HPDE6-E6E7 (cell line): ENCODE measurements around the gene NEK6.

ENCODE experiments used
- DNase-seq: peaks from one replicate; pipeline ENCODE4 v3.0.0; 2011; ENCODE audit warnings: missing footprints; ENCODE audit errors: extremely low spot score

NEK6 gene

GRCh38 chr9:124279531-124280175, 21.9 kb downstream of the NEK6 start:
- no peak for DNase-seq

DNA sequence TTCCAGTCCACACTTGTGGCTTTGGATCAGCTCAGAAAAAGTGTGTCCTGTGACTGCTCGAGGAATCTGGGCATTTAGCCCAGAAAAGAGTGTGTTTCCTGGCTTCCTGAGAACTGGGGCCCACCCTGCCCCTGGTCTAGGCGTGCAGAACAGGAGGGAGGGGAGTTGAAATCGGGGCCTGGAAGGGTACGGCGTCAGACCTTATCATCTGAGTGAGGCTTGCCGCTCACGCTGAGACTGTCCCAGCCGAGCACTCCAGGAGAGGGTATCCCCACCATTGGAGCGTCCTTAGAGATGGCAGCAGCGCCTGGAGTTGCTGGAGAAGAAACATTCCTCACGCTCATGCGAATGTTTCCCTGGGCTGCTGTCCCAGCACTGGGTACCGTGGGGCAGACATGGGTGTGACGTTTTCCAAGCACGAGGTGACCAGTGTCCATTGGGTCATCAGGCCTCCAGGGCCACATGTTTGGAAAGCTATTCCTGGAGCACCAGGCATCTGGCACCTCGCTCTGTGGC, 22.5 kb downstream of the NEK6 start:
- no peak for DNase-seq

- no peak for DNase-seq
Measured at GRCh38 chr9:124281931-124282371, 24.2 kb downstream of the NEK6 start.

DNA sequence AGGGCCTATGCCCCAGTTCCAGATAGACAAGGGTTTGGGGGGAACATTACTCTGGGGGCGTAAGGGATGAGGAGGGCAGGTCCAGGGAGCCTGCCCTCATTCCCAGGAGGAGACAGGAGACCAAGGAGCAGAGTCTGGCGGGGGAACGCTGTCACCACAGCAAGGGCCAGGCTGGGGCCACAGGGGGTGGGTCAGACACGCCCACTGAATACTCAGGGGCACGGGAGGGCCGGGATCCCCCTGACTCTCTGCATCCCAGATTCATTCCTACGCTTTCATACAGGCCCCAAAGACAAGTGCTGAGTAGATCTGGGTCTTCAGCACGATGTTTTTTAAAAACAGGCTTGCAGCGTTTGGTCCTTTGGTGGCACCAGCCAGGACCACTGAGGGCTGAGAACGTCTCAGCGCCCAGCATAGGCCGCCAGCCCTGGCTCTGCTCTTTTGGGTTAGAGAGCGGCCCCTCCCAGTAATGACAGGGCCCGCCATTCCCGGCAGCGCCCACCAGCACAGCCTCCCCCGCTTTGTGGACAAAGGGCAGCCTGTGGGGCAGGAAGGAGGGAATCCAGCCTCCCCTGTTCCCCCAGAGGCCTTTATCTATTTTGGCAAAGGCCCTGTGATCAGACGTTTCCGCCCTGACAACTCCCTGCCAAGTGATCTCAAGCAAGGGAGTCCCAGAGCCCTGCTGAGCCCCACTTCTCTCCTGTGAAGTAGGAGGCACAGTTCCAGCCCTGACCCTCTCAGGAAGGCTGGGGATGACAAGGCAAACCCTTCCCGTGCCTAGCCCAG, 24.9 kb downstream of the NEK6 start:
- no peak for DNase-seq

DNA sequence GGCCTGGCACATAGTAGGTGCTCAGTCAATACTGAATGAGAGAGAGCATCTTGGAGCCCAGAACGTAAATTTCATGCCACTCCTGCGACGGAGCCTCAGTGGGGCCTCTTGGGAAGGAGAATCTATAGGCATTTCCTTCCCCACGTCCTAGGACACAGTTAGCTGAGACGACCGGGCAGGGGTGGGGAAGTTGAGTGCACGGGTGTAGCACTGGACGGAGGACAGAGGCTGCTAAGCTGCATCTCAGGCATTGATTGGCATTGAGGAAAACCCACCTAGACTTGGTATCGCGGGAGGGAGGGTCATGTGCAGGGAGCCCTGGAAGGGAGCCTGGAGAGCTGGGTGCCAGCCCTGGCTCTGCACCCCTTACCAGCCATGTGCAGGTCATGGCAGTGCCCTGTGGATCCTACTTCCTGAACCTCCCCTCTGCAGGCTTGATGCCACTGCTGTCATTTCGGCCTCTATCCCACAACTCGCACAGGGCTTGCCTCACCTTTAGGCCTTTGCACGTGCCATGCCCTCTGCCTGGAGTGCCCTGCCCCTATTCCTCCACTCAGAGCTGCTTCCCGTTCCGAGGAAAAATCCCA, 25.6 kb downstream of the NEK6 start:
- DNase-seq: no peak

GRCh38 chr9:124284237-124284831, 26.6 kb downstream of the NEK6 start:
- DNase-seq: no peak

GRCh38 chr9:124284940-124285441, 27.2 kb downstream of the NEK6 start:
- DNase-seq: no peak

GRCh38 chr9:124285490-124285889, 27.7 kb downstream of the NEK6 start:
- DNase-seq: no peak

DNA sequence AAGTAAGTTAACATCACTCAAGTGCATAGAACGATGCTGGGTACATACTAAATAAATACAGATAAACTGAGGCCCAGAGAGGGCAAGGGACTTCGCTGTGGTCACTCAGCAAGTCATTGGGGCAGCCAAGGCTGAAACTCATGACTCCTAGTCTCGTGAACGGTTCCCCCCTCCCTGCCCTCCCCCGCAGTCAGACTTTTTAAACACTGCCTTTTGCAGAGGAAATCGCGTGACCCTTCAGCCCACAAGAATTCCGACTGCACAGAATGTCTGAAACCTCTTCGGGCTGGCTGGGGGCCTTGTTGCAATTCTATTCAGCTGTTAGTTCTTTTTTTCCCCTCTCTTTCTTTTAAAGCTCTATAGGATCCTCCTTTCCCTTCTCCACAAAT, 28.1 kb downstream of the NEK6 start:
- DNase-seq: no peak

DNA sequence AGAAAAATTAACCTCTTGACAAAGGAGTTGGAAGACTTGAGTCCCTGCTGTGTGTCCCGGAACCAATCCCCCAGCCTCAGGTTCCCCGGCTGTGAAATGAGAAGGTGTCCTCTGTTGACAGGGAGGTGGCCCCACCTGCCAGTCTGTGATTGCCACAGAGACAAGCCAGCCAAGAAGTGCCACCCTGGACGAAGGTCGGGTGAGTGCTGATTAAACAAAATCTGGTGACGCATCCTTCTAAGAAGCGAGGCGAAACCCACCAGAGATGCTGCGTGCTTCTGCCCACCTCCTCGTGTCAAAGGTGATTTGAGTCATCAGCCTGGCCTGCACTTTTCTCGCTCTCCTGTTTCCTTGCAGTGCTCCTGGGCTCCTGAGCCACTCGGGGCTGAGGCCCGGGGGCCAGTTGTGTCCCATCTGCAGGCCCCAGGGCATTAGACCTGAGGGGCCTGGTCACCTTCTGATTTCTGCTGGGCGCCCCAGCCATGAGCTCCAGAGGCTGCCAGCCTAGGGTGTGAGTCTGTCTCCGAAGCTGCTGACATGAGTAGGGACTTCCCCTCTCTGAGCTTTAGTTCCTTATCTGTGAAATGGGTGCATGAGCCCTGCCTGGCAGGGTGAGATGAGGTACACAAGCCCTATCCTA, 28.7 kb downstream of the NEK6 start:
- no peak for DNase-seq

- DNase-seq: no peak
Measured at GRCh38 chr9:124290053-124290591, 32.4 kb downstream of the NEK6 start.

DNA sequence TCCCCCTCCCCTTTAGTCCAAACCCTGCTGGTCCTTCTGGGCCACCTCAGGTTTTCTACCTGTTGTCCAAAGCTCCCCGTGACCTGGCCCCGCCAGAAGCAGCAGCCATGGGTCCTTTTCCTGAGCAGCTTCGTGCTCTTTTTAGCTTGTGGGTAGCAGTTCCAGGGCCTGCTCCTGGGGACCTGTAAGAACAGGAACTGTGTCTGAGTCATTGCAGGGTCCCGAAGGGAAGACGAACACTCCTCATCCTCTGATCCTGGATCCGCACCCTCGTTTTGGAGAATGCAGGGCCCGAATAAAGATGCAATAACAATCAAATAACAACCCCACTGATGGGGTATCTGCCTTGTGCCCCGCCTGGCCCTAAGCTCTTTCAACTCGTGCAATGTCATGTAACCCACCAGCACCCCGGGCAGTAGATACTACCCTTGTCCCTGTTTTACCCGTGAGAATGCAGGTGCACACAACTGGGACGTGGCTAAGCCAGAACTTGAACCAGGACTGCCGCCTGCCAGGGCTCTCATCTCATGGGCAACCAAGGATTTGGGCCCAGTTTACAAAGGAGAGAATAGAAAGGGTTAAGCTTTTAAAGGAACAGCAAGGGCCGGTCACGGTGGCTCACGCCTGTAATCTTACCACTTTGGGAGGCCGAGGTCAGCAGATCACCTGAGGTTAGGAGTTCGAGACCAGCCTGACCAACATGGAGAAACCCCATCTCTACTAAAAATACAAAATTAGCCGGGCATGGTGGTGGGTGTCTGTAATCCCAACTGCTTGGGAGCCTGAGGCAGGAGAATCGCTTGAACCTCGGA, 33.2 kb downstream of the NEK6 start:
- DNase-seq: no peak

GRCh38 chr9:124291801-124292396, 34.1 kb downstream of the NEK6 start:
- DNase-seq: no peak

DNA sequence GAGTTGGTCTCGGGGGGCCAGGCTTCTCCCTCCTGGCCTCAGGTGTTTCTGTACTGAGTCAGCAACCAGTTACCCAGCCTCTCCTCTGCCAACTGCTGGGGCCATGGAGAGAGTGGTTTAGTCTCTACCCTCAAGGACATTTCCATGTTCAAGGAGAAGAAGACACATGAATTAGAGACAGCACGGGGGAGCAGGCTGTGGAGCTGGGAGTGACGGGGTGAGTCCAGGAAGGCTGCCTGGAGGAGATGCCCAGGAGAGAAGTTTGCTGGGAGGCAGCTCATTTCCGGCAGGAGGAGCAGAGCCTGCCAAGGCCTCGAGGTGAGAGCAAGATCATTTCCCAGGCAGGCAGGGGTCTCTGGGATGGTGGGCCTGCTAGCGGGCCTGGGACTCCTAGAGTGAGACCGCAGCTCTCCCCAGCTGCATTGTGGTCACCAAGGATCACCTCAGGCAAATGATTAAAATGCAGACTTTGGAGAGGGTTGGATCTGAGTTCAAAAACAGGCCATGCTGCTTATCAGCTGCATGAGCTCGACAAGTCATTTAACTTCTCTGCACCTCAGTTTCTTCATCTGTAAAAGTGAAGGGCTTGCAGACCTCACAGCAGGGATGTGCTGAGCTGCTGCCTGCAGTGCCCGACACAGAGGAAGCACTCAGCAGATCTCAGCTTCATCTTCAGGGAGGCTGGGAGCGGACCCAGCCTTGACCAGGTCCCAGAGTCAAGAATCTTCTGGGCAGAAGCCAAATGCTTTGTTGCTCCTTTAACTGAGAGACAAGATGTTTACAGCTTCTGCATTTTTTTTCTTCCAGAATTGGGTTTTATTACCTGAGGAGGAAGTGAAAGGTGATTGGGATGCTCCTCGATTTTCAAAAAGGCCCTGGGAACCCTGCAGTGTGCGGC, 35.2 kb downstream of the NEK6 start:
- no peak for DNase-seq

GRCh38 chr9:124293718-124294506, 36.2 kb downstream of the NEK6 start:
- DNase-seq: no peak

- no peak for DNase-seq
Measured at GRCh38 chr9:124295159-124295794, 37.5 kb downstream of the NEK6 start.

DNA sequence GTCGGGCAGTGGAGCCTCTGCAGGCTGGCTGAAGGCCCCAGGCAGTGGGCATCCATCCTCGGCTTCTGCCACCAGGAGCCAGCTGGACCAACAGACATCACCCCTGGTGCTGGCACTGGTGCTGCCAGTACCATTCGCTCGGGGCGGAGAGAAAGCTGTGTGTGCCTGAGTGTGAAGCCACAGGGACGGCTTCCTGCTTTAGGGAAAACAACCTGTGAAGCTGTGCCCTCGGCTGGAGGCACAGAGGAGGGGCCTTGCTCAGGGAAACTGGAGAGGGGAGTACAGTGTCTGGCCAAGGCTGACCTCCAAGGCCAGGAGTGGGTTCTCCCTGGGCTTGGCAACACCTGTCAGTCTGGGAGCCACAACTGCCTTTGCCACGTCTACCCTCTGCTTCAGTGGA, 38.3 kb downstream of the NEK6 start:
- DNase-seq: no peak
